ACC112 (cell line): ENCODE data around the gene SCD.

Experiments
- H2AFZ ChIP-seq: fragments of 200-600 bp; sonication (generic); one replicate; pipeline ENCODE4 v1.6.0; 2017; ENCODE audit warnings: antibody characterized with exemption, low read length; ENCODE audit not compliant: unreplicated experiment
- H3K27ac ChIP-seq: fragments of 200-600 bp; sonication (generic); 2 replicates; pipeline ENCODE4 v1.5.1; 2014; ENCODE audit warnings: low read depth, mild to moderate bottlenecking, antibody characterized with exemption, low read length, moderate library complexity
- H3K27me3 ChIP-seq: fragments of 200-600 bp; sonication (generic); 2 replicates; pipeline ENCODE4 v1.6.1; 2014; ENCODE audit warnings: mild to moderate bottlenecking, antibody characterized with exemption, low read length, moderate library complexity, mixed read lengths; ENCODE audit not compliant: insufficient read depth
- H3K36me3 ChIP-seq: fragments of 200-600 bp; sonication (generic); 2 replicates; pipeline ENCODE4 v1.6.1; 2016; ENCODE audit warnings: mild to moderate bottlenecking, antibody characterized with exemption, low read length, moderate library complexity, mixed read lengths; ENCODE audit not compliant: insufficient read depth
- H3K4me1 ChIP-seq: fragments of 200-600 bp; sonication (generic); one replicate; pipeline ENCODE4 v1.6.1; 2016; ENCODE audit warnings: low read length, mixed read lengths; ENCODE audit not compliant: insufficient read depth, unreplicated experiment, control insufficient read depth
- H3K4me3 ChIP-seq: fragments of 200-600 bp; sonication (generic); 2 replicates; pipeline ENCODE4 v1.5.1; 2014; ENCODE audit warnings: mild to moderate bottlenecking, low read depth, low read length
- H3K79me2 ChIP-seq: fragments of 200-600 bp; sonication (generic); one replicate; pipeline ENCODE4 v1.6.0; 2016; ENCODE audit warnings: low read length; ENCODE audit not compliant: control insufficient read depth, unreplicated experiment, insufficient read depth

The SCD gene

DNA sequence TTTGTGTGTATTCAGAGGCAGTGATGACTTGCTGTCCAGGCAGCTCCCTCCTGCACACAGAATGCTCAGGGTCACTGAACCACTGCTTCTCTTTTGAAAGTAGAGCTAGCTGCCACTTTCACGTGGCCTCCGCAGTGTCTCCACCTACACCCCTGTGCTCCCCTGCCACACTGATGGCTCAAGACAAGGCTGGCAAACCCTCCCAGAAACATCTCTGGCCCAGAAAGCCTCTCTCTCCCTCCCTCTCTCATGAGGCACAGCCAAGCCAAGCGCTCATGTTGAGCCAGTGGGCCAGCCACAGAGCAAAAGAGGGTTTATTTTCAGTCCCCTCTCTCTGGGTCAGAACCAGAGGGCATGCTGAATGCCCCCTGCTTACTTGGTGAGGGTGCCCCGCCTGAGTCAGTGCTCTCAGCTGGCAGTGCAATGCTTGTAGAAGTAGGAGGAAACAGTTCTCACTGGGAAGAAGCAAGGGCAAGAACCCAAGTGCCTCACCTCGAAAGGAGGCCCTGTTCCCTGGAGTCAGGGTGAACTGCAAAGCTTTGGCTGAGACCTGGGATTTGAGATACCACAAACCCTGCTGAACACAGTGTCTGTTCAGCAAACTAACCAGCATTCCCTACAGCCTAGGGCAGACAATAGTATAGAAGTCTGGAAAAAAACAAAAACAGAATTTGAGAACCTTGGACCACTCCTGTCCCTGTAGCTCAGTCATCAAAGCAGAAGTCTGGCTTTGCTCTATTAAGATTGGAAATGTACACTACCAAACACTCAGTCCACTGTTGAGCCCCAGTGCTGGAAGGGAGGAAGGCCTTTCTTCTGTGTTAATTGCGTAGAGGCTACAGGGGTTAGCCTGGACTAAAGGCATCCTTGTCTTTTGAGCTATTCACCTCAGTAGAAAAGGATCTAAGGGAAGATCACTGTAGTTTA lies 15.8 kb downstream of the SCD start:
- Histone ChIP-seq H3K36me3 (peaks cover 8% of the 10 kb centered on the region), H3K27ac (no peak overlapping the region), H3K4me3 (no peak overlapping the region), H3K79me2 (no peaks in the 10 kb centered on the region), H3K4me1 (peaks cover 28% of the 10 kb centered on the region), H3K27me3 (no peaks in the 10 kb centered on the region), H2AFZ (no peak overlapping the region)

DNA sequence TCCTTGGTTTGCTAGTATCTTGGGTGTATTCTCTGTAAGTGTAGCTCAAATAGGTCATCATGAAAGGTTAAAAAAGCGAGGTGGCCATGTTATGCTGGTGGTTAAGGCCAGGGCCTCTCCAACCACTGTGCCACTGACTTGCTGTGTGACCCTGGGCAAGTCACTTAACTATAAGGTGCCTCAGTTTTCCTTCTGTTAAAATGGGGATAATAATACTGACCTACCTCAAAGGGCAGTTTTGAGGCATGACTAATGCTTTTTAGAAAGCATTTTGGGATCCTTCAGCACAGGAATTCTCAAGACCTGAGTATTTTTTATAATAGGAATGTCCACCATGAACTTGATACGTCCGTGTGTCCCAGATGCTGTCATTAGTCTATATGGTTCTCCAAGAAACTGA lies 17.1 kb downstream of the SCD start:
- H3K79me2 ChIP-seq = no peaks in the 10 kb centered on the region
- H2AFZ ChIP-seq = no peak overlapping the region
- no peaks in the 10 kb centered on the region for H3K27me3 ChIP-seq
- H3K36me3 ChIP-seq = 0 out of 2 replicates have a peak, but pooled peaks cover 5% of the 10 kb centered on the region
- peaks cover 25% of the 10 kb centered on the region for H3K4me1 ChIP-seq
- H3K4me3 ChIP-seq = no peak overlapping the region
- peak overlapping the region; percentile 58 for H3K27ac ChIP-seq

GRCh38 chr10:100364735-100365391 lies 17.8 kb downstream of the SCD start:
- H3K79me2 ChIP-seq = no peaks in the 10 kb centered on the region
- peaks cover 19% of the 10 kb centered on the region for H3K4me1 ChIP-seq
- H3K27ac ChIP-seq = peak overlapping the region; percentile 58
- no peaks in the 10 kb centered on the region for H3K27me3 ChIP-seq
- H3K36me3 ChIP-seq = 0 out of 2 replicates have a peak, but pooled peaks cover 1% of the 10 kb centered on the region
- H3K4me3 ChIP-seq = no peak overlapping the region; the same call in 1 of the 2 replicates
- no peak overlapping the region for H2AFZ ChIP-seq

DNA sequence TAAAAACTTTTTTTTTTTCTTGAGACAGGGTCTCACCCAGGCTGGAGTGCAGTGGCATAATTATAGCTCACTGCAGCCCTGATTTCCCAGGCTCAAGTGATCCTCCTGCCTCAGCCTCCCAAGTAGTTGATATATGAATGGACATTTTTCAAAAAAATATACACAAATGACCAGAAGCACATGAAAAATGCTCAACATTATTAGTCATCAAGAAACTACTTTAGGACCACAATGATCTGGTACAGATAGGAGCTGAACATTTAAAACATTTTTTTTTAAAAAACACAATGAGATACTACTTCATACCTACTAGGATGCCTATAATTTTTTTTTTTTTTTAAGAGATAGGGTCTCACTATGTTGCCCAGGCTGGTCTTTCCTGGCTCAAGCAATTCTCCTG lies 21.7 kb downstream of the SCD start:
- Histone ChIP-seq H2AFZ (no peak overlapping the region), H3K4me3 (no peak overlapping the region), H3K79me2 (no peaks in the 10 kb centered on the region), H3K27me3 (no peaks in the 10 kb centered on the region), H3K36me3 (no peaks in the 10 kb centered on the region), H3K27ac (no peak overlapping the region), H3K4me1 (peaks cover 43% of the 10 kb centered on the region)

GRCh38 chr10:100370714-100371481 lies 23.9 kb downstream of the SCD start:
- H3K4me3 ChIP-seq = peak overlapping the region; percentile 44; the same call in 1 of the 2 replicates
- H3K27me3 ChIP-seq = no peaks in the 10 kb centered on the region
- no peaks in the 10 kb centered on the region for H3K79me2 ChIP-seq
- H3K36me3 ChIP-seq = no peaks in the 10 kb centered on the region
- peak overlapping the region; percentile 77 for H3K27ac ChIP-seq
- peaks cover 39% of the 10 kb centered on the region for H3K4me1 ChIP-seq
- peak overlapping the region; percentile 63 for H2AFZ ChIP-seq

- Histone ChIP-seq H3K36me3 (no peaks in the 10 kb centered on the region), H3K27ac (peak overlapping the region; percentile 77), H3K79me2 (no peaks in the 10 kb centered on the region), H3K4me1 (peaks cover 39% of the 10 kb centered on the region), H3K27me3 (no peaks in the 10 kb centered on the region), H2AFZ (peak overlapping the region; percentile 63), H3K4me3 (no peak overlapping the region)
These were observed 24.5 kb downstream of the SCD start for GRCh38 chr10:100371482-100372027.

GRCh38 chr10:100372415-100373297 lies 25.6 kb downstream of the SCD start:
- H3K4me3 ChIP-seq = peak overlapping the region; percentile 84
- no peaks in the 10 kb centered on the region for H3K36me3 ChIP-seq
- peaks cover 39% of the 10 kb centered on the region for H3K4me1 ChIP-seq
- no peaks in the 10 kb centered on the region for H3K79me2 ChIP-seq
- H3K27ac ChIP-seq = peak overlapping the region; percentile 99
- H2AFZ ChIP-seq = peak overlapping the region; percentile 96
- no peaks in the 10 kb centered on the region for H3K27me3 ChIP-seq

DNA sequence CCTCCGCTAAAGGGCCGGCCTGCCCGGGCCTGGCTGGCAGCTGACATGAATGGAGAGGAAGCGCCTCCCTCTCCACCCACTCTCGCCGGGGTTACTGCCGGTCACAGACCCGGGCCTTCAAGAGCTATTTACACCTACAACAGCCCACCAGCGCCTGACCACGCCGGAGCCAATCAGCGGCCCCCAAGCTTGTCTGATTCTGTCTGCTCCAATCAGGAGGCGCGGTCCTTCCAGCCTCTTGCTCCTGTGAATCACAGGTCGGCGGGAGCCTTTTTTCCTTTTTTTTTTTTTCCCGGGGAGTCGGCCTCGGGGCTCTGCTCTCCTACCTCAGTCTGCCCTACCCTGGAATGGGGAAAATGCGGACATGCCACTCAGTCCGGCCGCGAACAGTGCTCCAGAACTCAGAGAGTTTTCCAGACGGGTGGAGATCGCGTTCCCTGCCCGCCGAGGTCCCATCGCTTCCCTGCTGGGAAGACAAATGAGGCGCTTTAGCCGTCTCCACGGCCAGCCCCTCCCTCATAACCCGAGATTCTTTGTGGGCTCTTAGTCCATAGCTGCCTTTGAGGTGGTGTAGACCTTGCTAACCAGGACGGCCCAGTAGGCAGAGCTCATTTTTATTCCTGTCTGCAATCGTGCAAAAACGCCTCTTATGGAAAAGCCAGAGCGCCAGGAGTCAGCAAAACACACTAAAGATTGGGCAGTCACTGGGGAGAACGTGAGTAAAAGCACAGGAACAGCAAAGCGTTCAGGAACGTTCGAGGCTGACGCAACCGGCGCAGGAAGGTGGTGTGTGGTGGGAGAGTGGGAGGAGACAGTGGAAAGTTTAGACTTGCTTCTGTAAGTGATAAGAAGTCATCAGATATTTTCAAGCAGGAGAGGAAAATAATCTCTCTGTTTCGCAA lies 26.5 kb downstream of the SCD start:
- no peaks in the 10 kb centered on the region for H3K79me2 ChIP-seq
- no peaks in the 10 kb centered on the region for H3K27me3 ChIP-seq
- H3K4me3 ChIP-seq = peak overlapping the region; percentile 84
- H2AFZ ChIP-seq = peak overlapping the region; percentile 96
- peaks cover 39% of the 10 kb centered on the region for H3K4me1 ChIP-seq
- no peaks in the 10 kb centered on the region for H3K36me3 ChIP-seq
- H3K27ac ChIP-seq = peak overlapping the region; percentile 99

GRCh38 chr10:100374200-100374655 lies 27.2 kb downstream of the SCD start:
- peak overlapping the region; percentile 0 for H2AFZ ChIP-seq
- no peaks in the 10 kb centered on the region for H3K79me2 ChIP-seq
- peak overlapping the region; percentile 99 for H3K27ac ChIP-seq
- H3K27me3 ChIP-seq = no peaks in the 10 kb centered on the region
- peak overlapping the region; percentile 84 for H3K4me3 ChIP-seq
- no peaks in the 10 kb centered on the region for H3K36me3 ChIP-seq
- peaks cover 39% of the 10 kb centered on the region for H3K4me1 ChIP-seq
